ENCODE results near the gene IREB2.

GRCh38 chr15:78502641-78503040, 64.6 kb downstream of the IREB2 start:
- TF ChIP-seq EP300 (IDR thresholded peaks at IDR 0.05) (no peak), POLR2A (IDR thresholded peaks at IDR 0.05) (no peak)

Data from ovary (tissue), 1 donor.